Osteoblast (primary cell): ENCODE measurements around the gene FGF19. TPM values are rescaled to one million over a fixed set of nuclear protein-coding genes. Genes with fewer than 3 reads are reported as not detected.

Source experiments
- DNase-seq: peaks from one replicate; pipeline ENCODE4 v3.0.0; 2011; ENCODE audit warnings: low spot score, mixed read lengths; ENCODE audit not compliant: insufficient read length; ENCODE audit errors: missing footprints
- H2AFZ ChIP-seq: 2 replicates; pipeline ENCODE4 v1.6.0; 2011; ENCODE audit warnings: mild to moderate bottlenecking, low read length
- H3K27ac ChIP-seq: 2 replicates; pipeline ENCODE4 v1.5.1; 2011; ENCODE audit warnings: mild to moderate bottlenecking, low read depth, low read length, moderate library complexity
- H3K27me3 ChIP-seq: 2 replicates; pipeline ENCODE4 v1.6.0; 2012; ENCODE audit warnings: mild to moderate bottlenecking, control low read depth, inconsistent platforms, low read length, moderate library complexity; ENCODE audit not compliant: insufficient read depth
- H3K36me3 ChIP-seq: 2 replicates; pipeline ENCODE4 v1.5.1; 2011; ENCODE audit warnings: mild to moderate bottlenecking, low read length, control low read depth, moderate library complexity; ENCODE audit not compliant: insufficient read depth
- H3K4me1 ChIP-seq: 2 replicates; pipeline ENCODE4 v1.5.1; 2011; ENCODE audit warnings: mild to moderate bottlenecking, low read length, control low read depth, moderate library complexity; ENCODE audit not compliant: insufficient read depth
- H3K4me2 ChIP-seq: 2 replicates; pipeline ENCODE4 v1.6.0; 2011; ENCODE audit warnings: mild to moderate bottlenecking, low read length; ENCODE audit not compliant: insufficient read depth
- H3K4me3 ChIP-seq: fragments of 200-600 bp; sonication (generic); 3 replicates; pipeline ENCODE4 v1.5.1; 2012; ENCODE audit warnings: mild to moderate bottlenecking, low read length, inconsistent platforms; ENCODE audit not compliant: insufficient read depth
- H3K79me2 ChIP-seq: 2 replicates; pipeline ENCODE4 v1.6.0; 2012; ENCODE audit warnings: mild to moderate bottlenecking, low read length, control low read depth, inconsistent platforms; ENCODE audit not compliant: insufficient read depth
- H3K9me3 ChIP-seq: 2 replicates; pipeline ENCODE4 v1.5.1; 2011; ENCODE audit warnings: low read depth, low read length, control low read depth
- H4K20me1 ChIP-seq: 2 replicates; pipeline ENCODE4 v1.6.0; 2012; ENCODE audit warnings: mild to moderate bottlenecking, low read length, control low read depth; ENCODE audit not compliant: insufficient read depth
- total RNA-seq: library from RNA; depleted of rRNA; stranded (reverse); fragments of >200 nt; gene quantifications from 2 replicates; pipeline ENCODE4 v1.2.3, GENCODE V29; 2012
- TF ChIP-seq, protein P1 (sequence below): IDR thresholded peaks from 2 replicates; pipeline ENCODE4 v1.5.1; 2011; ENCODE audit warnings: mild to moderate bottlenecking, low read depth, low read length, moderate library complexity; ENCODE audit errors: extremely low read depth

The FGF19 gene
- total RNA-seq, 1 donor = not detected

DNA sequence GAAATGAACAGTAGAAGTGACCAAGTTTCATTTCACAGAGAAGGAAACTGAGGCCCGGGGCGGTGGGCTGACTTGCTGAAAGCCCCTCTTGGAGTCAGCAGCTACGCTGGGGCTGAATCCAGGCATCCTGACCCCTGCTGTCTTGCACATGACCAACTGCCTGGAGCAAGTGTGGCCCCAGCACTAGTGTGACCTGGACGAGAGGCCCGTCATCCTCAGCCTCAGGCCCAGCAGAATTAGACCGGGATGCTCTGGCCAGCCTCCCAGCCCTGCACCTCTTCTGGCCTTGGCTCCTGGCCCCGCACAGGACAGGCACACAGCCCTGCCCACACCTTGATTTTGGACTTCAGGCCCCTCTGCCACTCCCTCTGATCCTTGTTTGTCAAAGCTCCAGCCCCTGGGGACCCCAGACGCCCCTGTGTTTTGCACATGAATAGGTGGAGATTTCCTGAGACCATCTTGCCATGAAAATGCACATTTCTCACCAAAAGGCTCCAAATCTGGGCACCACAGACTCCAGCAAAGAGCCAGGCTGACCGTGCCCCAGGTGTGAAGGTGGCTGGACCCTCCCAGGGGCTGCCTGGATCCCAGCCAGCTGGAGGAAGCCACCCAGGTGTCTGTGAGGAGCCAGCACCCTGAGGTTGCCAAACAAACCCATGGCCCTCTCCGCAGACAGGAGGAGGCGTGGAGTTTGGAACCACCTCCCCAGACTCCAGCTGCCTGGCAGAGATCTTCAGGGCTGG lies 46.5 kb upstream of the FGF19 start:
- H3K36me3 ChIP-seq = no peaks in the 10 kb centered on the region
- peak; percentile 46 for DNase-seq
- no peaks in the 10 kb centered on the region for H4K20me1 ChIP-seq
- peaks cover 10% of the 10 kb centered on the region for H3K27me3 ChIP-seq
- TF ChIP-seq, protein P1, sequence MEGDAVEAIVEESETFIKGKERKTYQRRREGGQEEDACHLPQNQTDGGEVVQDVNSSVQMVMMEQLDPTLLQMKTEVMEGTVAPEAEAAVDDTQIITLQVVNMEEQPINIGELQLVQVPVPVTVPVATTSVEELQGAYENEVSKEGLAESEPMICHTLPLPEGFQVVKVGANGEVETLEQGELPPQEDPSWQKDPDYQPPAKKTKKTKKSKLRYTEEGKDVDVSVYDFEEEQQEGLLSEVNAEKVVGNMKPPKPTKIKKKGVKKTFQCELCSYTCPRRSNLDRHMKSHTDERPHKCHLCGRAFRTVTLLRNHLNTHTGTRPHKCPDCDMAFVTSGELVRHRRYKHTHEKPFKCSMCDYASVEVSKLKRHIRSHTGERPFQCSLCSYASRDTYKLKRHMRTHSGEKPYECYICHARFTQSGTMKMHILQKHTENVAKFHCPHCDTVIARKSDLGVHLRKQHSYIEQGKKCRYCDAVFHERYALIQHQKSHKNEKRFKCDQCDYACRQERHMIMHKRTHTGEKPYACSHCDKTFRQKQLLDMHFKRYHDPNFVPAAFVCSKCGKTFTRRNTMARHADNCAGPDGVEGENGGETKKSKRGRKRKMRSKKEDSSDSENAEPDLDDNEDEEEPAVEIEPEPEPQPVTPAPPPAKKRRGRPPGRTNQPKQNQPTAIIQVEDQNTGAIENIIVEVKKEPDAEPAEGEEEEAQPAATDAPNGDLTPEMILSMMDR = no peak
- no peak overlapping the region for H2AFZ ChIP-seq
- no peak overlapping the region for H3K4me3 ChIP-seq
- H3K4me2 ChIP-seq = no peak overlapping the region
- no peak overlapping the region for H3K27ac ChIP-seq
- H3K79me2 ChIP-seq = no peaks in the 10 kb centered on the region
- H3K4me1 ChIP-seq = no peaks in the 10 kb centered on the region
- H3K9me3 ChIP-seq = no peaks in the 10 kb centered on the region

DNA sequence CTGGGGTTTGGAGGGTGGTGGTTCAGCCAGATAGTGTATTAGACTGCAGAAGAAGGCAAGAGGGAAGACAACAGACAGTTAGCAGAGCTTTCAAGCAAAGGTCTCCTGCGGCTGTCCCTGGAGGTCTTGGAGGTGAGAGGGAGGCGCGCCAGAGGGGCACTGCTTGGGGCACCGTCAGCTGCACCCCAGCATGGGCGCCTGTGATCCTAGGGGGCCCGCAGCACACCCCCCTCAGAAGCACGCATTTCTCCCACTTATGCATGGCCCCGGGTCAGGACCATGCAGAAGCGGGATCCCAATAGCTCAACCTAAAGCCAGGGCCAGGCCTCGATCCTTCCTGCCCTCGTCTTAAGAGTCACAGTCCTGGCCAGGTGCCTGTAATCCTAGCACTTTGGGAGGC lies 44.8 kb upstream of the FGF19 start:
- H4K20me1 ChIP-seq = no peaks in the 10 kb centered on the region
- TF ChIP-seq, protein P1 = no peak
- no peaks in the 10 kb centered on the region for H3K79me2 ChIP-seq
- peaks cover 10% of the 10 kb centered on the region for H3K27me3 ChIP-seq
- H3K9me3 ChIP-seq = no peaks in the 10 kb centered on the region
- no peak overlapping the region for H3K27ac ChIP-seq
- H3K4me3 ChIP-seq = no peak overlapping the region
- no peak overlapping the region for H3K4me2 ChIP-seq
- no peaks in the 10 kb centered on the region for H3K36me3 ChIP-seq
- peak; percentile 51 for DNase-seq
- H3K4me1 ChIP-seq = peaks cover 6% of the 10 kb centered on the region
- no peak overlapping the region for H2AFZ ChIP-seq

DNA sequence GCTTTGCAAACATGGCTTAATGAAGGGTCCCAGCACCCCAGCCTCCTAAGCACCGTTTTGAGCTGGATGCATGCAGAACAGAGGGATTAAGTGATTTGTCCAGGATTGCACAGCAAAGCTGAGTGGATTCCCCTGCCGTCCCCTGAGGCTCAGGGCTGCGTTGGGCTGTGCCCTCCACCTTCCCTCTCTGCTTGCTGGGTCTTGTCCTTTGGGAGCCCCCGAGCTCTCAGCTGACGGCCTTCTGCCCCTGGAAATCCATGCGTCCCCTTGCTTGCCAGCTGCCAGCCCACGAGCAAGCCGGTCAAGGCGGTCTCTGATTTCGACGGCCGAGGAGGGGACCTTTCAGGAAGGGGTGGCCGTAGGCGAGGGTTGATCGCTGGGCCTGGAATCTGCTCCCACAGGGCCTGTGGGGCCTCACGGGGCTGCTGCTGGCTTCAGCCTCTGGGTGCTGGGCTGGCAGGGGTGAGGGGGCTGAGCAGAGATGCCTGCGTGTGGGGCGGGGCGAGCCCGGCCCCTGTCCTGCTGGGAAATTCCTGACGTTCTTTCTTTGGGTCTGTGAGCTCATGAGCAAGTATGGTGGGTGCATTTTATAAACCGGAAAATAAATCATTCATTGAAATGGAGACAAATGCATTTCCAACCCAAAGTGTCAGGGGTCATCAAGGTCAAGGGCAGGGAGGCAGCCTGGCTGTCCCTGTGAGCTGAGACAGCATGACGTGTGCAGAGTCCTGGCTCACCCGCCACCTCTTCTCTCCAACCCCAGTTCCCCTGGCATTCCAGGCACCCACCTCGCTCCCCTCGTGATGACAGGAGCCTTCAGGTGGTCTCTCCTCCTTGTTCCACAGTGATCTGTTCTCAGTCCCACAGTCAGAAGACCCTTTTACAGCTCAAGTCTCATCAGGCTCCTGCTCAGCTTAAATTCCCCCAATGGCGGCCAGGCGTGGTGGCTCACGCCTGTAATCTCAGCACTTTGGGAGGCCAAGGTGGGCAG lies 43.2 kb upstream of the FGF19 start:
- Histone ChIP-seq H3K9me3 (no peaks in the 10 kb centered on the region), H3K27me3 (peaks cover 8% of the 10 kb centered on the region), H3K4me2 (no peak overlapping the region), H3K4me3 (no peak overlapping the region), H4K20me1 (no peaks in the 10 kb centered on the region), H2AFZ (no peak overlapping the region), H3K79me2 (no peaks in the 10 kb centered on the region), H3K4me1 (peaks cover 6% of the 10 kb centered on the region), H3K27ac (no peak overlapping the region), H3K36me3 (no peaks in the 10 kb centered on the region)
- TF ChIP-seq, protein P1 = no peak
- peak; percentile 73 for DNase-seq

DNA sequence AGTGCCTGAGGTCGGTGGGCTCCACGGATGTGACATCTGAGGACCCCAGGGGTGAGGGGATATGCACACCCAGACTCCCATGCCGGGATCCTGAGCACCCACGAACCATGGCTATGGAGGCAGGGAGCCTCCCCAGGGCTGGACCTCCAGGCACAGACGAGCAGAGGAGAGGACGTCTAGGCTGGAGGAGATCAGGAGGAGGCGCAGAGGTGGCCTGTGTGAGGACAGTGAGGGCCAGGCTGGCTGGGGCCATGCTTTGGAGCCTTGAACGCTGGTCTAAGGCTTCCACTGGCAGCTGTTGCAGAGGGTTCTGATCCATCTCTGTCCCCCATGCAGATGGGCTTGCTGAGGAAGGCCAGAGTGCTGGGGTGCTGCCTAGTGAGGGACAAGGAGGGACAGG lies 42.3 kb upstream of the FGF19 start:
- no peaks in the 10 kb centered on the region for H3K36me3 ChIP-seq
- H3K27ac ChIP-seq = no peak overlapping the region
- no peak overlapping the region for H3K4me3 ChIP-seq
- H3K79me2 ChIP-seq = no peaks in the 10 kb centered on the region
- no peaks in the 10 kb centered on the region for H4K20me1 ChIP-seq
- peaks cover 11% of the 10 kb centered on the region for H3K27me3 ChIP-seq
- no peak overlapping the region for H2AFZ ChIP-seq
- no peaks in the 10 kb centered on the region for H3K9me3 ChIP-seq
- TF ChIP-seq, protein P1 = no peak
- DNase-seq = no peak
- H3K4me1 ChIP-seq = peaks cover 6% of the 10 kb centered on the region
- H3K4me2 ChIP-seq = no peak overlapping the region
